Epithelial cell of esophagus (primary cell): ENCODE data around the gene COG4.
"Not testable (repeated sequence)": the region's sequence is repeated elsewhere in the genome, so short reads cannot be mapped to it uniquely, and the experiment has no call there.

ENCODE experiments used
- DNase-seq: peaks from one replicate; pipeline ENCODE4 v3.0.0; 2010; ENCODE audit warnings: low read depth
- H3K4me3 ChIP-seq: 2 replicates; pipeline ENCODE4 v1.5.1; 2011; ENCODE audit warnings: mild to moderate bottlenecking, low read length, control low read depth
- TF ChIP-seq, protein P1 (sequence below): IDR thresholded peaks from 2 replicates; pipeline ENCODE4 v1.5.1; 2011; ENCODE audit warnings: low read depth, mild to moderate bottlenecking, low read length, control low read depth, inconsistent platforms; ENCODE audit not compliant: insufficient read depth; ENCODE audit errors: missing control alignments

Gene COG4

DNA sequence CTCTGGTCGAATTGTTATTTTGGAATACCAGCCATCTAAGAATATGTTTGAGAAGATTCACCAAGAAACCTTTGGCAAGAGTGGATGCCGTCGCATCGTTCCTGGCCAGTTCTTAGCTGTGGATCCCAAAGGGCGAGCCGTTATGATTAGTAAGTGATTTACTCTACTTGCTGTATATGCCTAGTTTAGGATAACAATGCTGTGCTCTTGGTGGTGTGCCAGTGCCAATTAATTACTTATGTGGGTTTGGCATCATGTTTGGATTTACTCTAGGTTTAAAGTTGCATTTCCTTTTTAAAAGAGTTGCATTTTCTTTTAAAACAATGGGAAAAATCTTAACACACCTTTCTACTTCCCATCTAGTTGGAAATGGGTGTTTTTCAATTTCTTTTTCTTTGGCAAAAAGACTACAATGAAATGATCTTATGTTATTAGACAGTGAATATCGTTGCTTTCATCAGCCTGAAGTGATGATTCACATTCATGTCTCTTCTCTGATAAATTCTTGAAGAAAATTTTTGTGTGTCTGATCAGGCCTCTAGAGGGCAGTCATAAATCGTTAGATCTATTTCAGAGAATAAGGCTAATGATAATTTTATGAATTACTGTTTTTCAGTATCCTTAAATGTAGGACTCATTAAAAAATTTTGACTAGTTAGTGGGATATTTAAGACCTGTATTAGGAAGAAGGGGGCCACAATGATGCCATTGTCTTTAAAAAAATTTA, 5.9 kb upstream of the COG4 start:
- H3K4me3 ChIP-seq: no peak overlapping the region
- TF ChIP-seq, protein P1, sequence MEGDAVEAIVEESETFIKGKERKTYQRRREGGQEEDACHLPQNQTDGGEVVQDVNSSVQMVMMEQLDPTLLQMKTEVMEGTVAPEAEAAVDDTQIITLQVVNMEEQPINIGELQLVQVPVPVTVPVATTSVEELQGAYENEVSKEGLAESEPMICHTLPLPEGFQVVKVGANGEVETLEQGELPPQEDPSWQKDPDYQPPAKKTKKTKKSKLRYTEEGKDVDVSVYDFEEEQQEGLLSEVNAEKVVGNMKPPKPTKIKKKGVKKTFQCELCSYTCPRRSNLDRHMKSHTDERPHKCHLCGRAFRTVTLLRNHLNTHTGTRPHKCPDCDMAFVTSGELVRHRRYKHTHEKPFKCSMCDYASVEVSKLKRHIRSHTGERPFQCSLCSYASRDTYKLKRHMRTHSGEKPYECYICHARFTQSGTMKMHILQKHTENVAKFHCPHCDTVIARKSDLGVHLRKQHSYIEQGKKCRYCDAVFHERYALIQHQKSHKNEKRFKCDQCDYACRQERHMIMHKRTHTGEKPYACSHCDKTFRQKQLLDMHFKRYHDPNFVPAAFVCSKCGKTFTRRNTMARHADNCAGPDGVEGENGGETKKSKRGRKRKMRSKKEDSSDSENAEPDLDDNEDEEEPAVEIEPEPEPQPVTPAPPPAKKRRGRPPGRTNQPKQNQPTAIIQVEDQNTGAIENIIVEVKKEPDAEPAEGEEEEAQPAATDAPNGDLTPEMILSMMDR: peak; percentile 44
- DNase-seq: peak; percentile 70

- H3K4me3 ChIP-seq: no peak overlapping the region
- no peak for DNase-seq
- TF ChIP-seq, protein P1: no peak
Observed at GRCh38 chr16:70527315-70527996, 4.1 kb upstream of the COG4 start.

GRCh38 chr16:70526403-70526802, 3.0 kb upstream of the COG4 start:
- TF ChIP-seq, protein P1: no peak
- peak overlapping the region; percentile 10 for H3K4me3 ChIP-seq
- no peak for DNase-seq

DNA sequence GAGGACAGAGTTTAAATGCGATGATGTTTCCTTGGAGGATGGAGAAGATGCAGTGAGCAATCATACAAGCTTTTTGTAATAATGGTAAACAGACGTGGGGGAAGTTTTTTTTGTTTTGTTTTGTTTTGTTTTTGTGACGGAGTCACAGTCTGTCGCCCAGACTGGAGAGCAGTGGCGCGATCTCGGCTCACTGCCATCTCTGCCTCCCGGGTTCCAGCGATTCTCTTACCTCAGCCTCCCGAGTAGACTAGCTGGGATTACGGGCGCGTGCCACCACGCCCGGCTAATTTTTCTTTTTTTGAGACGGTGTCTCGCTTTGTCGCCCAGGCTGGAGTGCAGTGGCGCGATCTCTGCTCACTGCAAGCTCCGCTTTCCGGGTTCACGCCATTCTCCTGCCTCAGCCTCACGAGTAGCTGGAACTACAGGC, 1.1 kb upstream of the COG4 start:
- DNase-seq: not testable (repeated sequence)
- H3K4me3 ChIP-seq: peak overlapping the region; percentile 97

DNA sequence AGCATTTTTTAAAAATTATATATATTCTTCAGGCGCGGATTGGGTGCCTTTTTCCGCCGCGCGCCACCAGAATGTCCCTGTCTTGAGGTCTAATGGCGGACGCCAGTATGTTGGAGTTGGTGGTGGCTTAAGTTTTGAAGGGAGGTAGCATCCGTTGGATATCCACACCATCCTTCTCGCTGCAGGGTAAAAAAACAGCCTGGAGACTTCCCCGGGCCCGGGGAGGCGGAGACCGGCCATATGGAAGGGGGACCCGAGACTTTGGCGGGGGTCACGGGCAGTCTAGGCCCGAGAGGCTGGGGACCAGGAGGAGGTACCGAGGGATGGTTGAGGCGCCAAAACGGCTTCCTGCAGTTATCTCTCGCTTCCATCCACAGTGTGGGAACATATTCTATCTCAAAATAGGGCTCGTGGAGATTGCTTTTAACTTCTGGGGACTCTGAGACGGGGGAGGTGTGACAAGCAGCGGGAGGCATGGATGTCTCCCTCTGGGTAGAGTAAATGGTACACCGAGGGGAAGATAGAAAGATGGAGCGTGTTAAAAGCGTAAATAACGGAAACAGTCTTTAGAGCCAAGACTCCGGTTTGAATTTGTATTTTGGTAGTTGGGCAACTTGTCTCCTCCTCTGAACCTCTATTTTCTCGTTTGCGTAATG, 517 bp upstream of the COG4 start, which contains the start of gene SF3B3:
Gene SF3B3, plus strand, starts transcription at position 74 of the 656 bp plus-strand sequence. CDS start 2,841 bp downstream, outside the sequence.
- peak; percentile 36 for DNase-seq
- peak within 1 kb of the TSS; percentile 97 for H3K4me3 ChIP-seq
- TF ChIP-seq, protein P1: no peak

GRCh38 chr16:70522216-70523075, 908 bp downstream of the COG4 start:
- TF ChIP-seq, protein P1: no peak
- no peak for DNase-seq
- peak overlapping the region; percentile 97 for H3K4me3 ChIP-seq
